Measurements from ENCODE around the gene PARS2.

GRCh38 chr1:54796902-54797301, 32.6 kb upstream of the PARS2 start:
- no peak for TF ChIP-seq EZH2 (optimal IDR thresholded peaks at IDR 0.05; ENCODE audit: low read depth, low read length)
- no peak for TF ChIP-seq CTCF (IDR thresholded peaks at IDR 0.05; ENCODE audit: low read length)
- no peak for TF ChIP-seq EZH2phosphoT487 (IDR thresholded peaks at IDR 0.05; ENCODE audit: low read length)

All from MM.1S (cell line).